GM23338 (cell line): ENCODE results near the gene RASEF. TPM values are rescaled to one million over a fixed set of nuclear protein-coding genes. Genes with fewer than 3 reads are reported as not detected.

ENCODE experiments used
- ATAC-seq: fragments of 200-7000 bp; cut with Tn5 transposase; 3 replicates; pipeline ENCODE4 v1.9.1; 2020
- DNase-seq: peaks from one replicate; pipeline ENCODE4 v3.0.0-alpha.2; 2015; ENCODE audit warnings: low spot score
- H2AFZ ChIP-seq: fragments of 200-600 bp; sonication (generic); 2 replicates; pipeline ENCODE4 v1.8.0; 2016; ENCODE audit warnings: antibody characterized with exemption, mild to moderate bottlenecking, moderate library complexity
- H3F3A ChIP-seq: fragments of 200-600 bp; sonication (generic); replicated peaks from 2 replicates; pipeline ENCODE4 v1.8.0; 2017; ENCODE audit warnings: antibody characterized with exemption, mixed run types, low read depth
- H3K27ac ChIP-seq: fragments of 200-600 bp; sonication (generic); 2 replicates; pipeline ENCODE4 v1.6.1; 2016; ENCODE audit warnings: low read depth
- H3K27me3 ChIP-seq: fragments of 200-600 bp; sonication (generic); 2 replicates; pipeline ENCODE4 v1.8.0; 2016; ENCODE audit warnings: mild to moderate bottlenecking, mixed run types, moderate library complexity; ENCODE audit not compliant: insufficient read depth
- H3K36me3 ChIP-seq: fragments of 200-600 bp; sonication (generic); 2 replicates; pipeline ENCODE4 v1.8.0; 2016; ENCODE audit warnings: mild to moderate bottlenecking; ENCODE audit not compliant: insufficient read depth
- H3K4me1 ChIP-seq: fragments of 200-600 bp; sonication (generic); 2 replicates; pipeline ENCODE4 v1.8.0; 2016; ENCODE audit warnings: mild to moderate bottlenecking, moderate library complexity; ENCODE audit not compliant: insufficient read depth
- H3K4me2 ChIP-seq: fragments of 200-600 bp; sonication (generic); 2 replicates; pipeline ENCODE4 v1.7.1; 2017; ENCODE audit warnings: mixed run types
- H3K4me3 ChIP-seq: fragments of 200-600 bp; sonication (generic); 2 replicates; pipeline ENCODE4 v1.6.1; 2016; ENCODE audit warnings: mixed run types
- H3K79me2 ChIP-seq: fragments of 200-600 bp; sonication (generic); replicated peaks from 2 replicates; pipeline ENCODE4 v1.8.0; 2017; ENCODE audit warnings: mild to moderate bottlenecking; ENCODE audit not compliant: insufficient read depth
- H3K9me2 ChIP-seq: fragments of 200-600 bp; sonication (generic); 2 replicates; pipeline ENCODE4 v1.8.0; 2017; ENCODE audit not compliant: insufficient read depth
- H4K20me1 ChIP-seq: fragments of 200-600 bp; sonication (generic); replicated peaks from 2 replicates; pipeline ENCODE4 v1.8.0; 2017; ENCODE audit warnings: mild to moderate bottlenecking; ENCODE audit not compliant: insufficient read depth
- H3K27ac Mint-ChIP-seq: 2 replicates; pipeline ENCODE4 v1.8.0; 2020; ENCODE audit warnings: inconsistent platforms, mild to moderate bottlenecking, moderate library complexity, mixed read lengths
- H3K27me3 Mint-ChIP-seq: 3 replicates; pipeline ENCODE4 v1.8.0; 2022; ENCODE audit warnings: low read depth, mild to moderate bottlenecking, moderate library complexity, mixed read lengths, inconsistent platforms; ENCODE audit not compliant: insufficient read depth, poor library complexity
- H3K36me3 Mint-ChIP-seq: 3 replicates; pipeline ENCODE4 v1.8.0; 2021; ENCODE audit warnings: low read depth, mild to moderate bottlenecking, inconsistent platforms, moderate library complexity, mixed read lengths
- H3K4me1 Mint-ChIP-seq: 3 replicates; pipeline ENCODE4 v1.8.0; 2020; ENCODE audit warnings: mild to moderate bottlenecking, inconsistent platforms, mixed read lengths
- H3K4me3 Mint-ChIP-seq: 3 replicates; pipeline ENCODE4 v1.8.0; 2021; ENCODE audit warnings: moderate library complexity, mild to moderate bottlenecking, inconsistent platforms, mixed read lengths
- H3K9me3 Mint-ChIP-seq: 3 replicates; pipeline ENCODE4 v1.8.0; 2020; ENCODE audit warnings: moderate library complexity, mild to moderate bottlenecking, inconsistent platforms, mixed read lengths
- CREB1 ChIP-seq: fragments of 250-450 bp; sonication (Bioruptor Pico); IDR thresholded peaks from 2 replicates; pipeline ENCODE4 v1.5.0; 2020; ENCODE audit warnings: low read depth, mild to moderate bottlenecking, moderate library complexity
- EZH2 ChIP-seq: fragments of 200-600 bp; sonication (generic); IDR thresholded peaks from one replicate; pipeline ENCODE4 v1.8.0; 2017; ENCODE audit warnings: antibody characterized with exemption, mild to moderate bottlenecking, low read depth; ENCODE audit not compliant: unreplicated experiment
- EZH2phosphoT487 ChIP-seq: fragments of 200-600 bp; sonication (generic); IDR thresholded peaks from one replicate; pipeline ENCODE4 v1.8.1; 2018; ENCODE audit warnings: antibody characterized with exemption; ENCODE audit not compliant: unreplicated experiment
- JUNB ChIP-seq: IDR thresholded peaks from one replicate; pipeline ENCODE4 v1.6.1; 2016; ENCODE audit warnings: antibody characterized with exemption; ENCODE audit not compliant: unreplicated experiment
- NANOG ChIP-seq: IDR thresholded peaks from 2 replicates; pipeline ENCODE4 v1.6.1; 2016; ENCODE audit warnings: antibody characterized with exemption, borderline replicate concordance
- POLR2AphosphoS5 ChIP-seq: IDR thresholded peaks from 2 replicates; pipeline ENCODE4 v1.6.1; 2016; ENCODE audit warnings: antibody characterized with exemption, low read depth
- REST ChIP-seq: IDR thresholded peaks from one replicate; pipeline ENCODE4 v1.6.1; 2018; ENCODE audit warnings: antibody characterized with exemption; ENCODE audit not compliant: unreplicated experiment
- STAT1 ChIP-seq: IDR thresholded peaks from one replicate; pipeline ENCODE4 v1.6.1; 2016; ENCODE audit warnings: antibody characterized with exemption; ENCODE audit not compliant: unreplicated experiment
- ZNF114 ChIP-seq: fragments of 250-450 bp; sonication (Bioruptor Pico); IDR thresholded peaks from 2 replicates; pipeline ENCODE4 v1.5.0; 2020; ENCODE audit warnings: mild to moderate bottlenecking, moderate library complexity
- ZNF331 ChIP-seq: fragments of 250-450 bp; sonication (Bioruptor Pico); IDR thresholded peaks from 2 replicates; pipeline ENCODE4 v1.5.0; 2020; ENCODE audit warnings: low read depth, mild to moderate bottlenecking, moderate library complexity
- ZNF462 ChIP-seq: fragments of 250-450 bp; sonication (Bioruptor Pico); IDR thresholded peaks from 2 replicates; pipeline ENCODE4 v1.5.0; 2020; ENCODE audit warnings: mild to moderate bottlenecking, moderate library complexity
- polyA plus RNA-seq: library from polyadenylated mRNA; unstranded; fragments of >200 nt; fragmentation: Nextera tagmentation; extraction: Ambion mirVana; gene quantifications from 2 replicates; pipeline ENCODE4 v1.2.1, GENCODE V29; 2016
- total RNA-seq: library from RNA; depleted of rRNA; stranded (reverse); fragments of >200 nt; shearing (Covaris generic); gene quantifications from 2 replicates; pipeline ENCODE4 v1.2.3, GENCODE V29; 2014
- TF ChIP-seq, protein P1 (sequence below): IDR thresholded peaks from 2 replicates; pipeline ENCODE4 v1.6.1; 2016; ENCODE audit warnings: antibody characterized with exemption
- TF ChIP-seq, protein P2 (sequence below), 2 experiments: fragments of 200-600 bp in 1 of 2; sonication (generic) in 1 of 2; conservative IDR thresholded peaks; 2 replicates each; pipeline versions ENCODE4 v1.5.1 to v1.6.1; 2016 to 2017; ENCODE audit warnings: antibody characterized with exemption in 2 of 2, low read depth in 2 of 2, mild to moderate bottlenecking in 2 of 2, moderate library complexity in 1 of 2

RASEF gene
- total and polyA plus RNA-seq, 2 experiments from 2014 or later: 3.6 to 10.4 TPM

- TF ChIP-seq JUNB: no peak
- TF ChIP-seq, protein P1, sequence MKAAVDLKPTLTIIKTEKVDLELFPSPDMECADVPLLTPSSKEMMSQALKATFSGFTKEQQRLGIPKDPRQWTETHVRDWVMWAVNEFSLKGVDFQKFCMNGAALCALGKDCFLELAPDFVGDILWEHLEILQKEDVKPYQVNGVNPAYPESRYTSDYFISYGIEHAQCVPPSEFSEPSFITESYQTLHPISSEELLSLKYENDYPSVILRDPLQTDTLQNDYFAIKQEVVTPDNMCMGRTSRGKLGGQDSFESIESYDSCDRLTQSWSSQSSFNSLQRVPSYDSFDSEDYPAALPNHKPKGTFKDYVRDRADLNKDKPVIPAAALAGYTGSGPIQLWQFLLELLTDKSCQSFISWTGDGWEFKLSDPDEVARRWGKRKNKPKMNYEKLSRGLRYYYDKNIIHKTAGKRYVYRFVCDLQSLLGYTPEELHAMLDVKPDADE: no peak
- no peak for TF ChIP-seq NANOG
- TF ChIP-seq ZNF462 (CRISPR knock-in tag): no peak
- TF ChIP-seq, protein P2, sequence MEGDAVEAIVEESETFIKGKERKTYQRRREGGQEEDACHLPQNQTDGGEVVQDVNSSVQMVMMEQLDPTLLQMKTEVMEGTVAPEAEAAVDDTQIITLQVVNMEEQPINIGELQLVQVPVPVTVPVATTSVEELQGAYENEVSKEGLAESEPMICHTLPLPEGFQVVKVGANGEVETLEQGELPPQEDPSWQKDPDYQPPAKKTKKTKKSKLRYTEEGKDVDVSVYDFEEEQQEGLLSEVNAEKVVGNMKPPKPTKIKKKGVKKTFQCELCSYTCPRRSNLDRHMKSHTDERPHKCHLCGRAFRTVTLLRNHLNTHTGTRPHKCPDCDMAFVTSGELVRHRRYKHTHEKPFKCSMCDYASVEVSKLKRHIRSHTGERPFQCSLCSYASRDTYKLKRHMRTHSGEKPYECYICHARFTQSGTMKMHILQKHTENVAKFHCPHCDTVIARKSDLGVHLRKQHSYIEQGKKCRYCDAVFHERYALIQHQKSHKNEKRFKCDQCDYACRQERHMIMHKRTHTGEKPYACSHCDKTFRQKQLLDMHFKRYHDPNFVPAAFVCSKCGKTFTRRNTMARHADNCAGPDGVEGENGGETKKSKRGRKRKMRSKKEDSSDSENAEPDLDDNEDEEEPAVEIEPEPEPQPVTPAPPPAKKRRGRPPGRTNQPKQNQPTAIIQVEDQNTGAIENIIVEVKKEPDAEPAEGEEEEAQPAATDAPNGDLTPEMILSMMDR (conservative IDR thresholded peaks at IDR 0.05; ENCODE audit: low read depth in 2 of 2): no peak
- no peak for TF ChIP-seq CREB1 (CRISPR knock-in tag)
- TF ChIP-seq REST: no peak
- no peak for TF ChIP-seq EZH2
- no peak for TF ChIP-seq POLR2AphosphoS5
- no peak for TF ChIP-seq ZNF114 (CRISPR knock-in tag)
- TF ChIP-seq ZNF331 (CRISPR knock-in tag): no peak
- TF ChIP-seq STAT1: no peak
- TF ChIP-seq EZH2phosphoT487: no peak
- Histone ChIP-seq H4K20me1 (no peaks in the 10 kb centered on the region), H2AFZ (no peak overlapping the region), H3K27ac (no peak overlapping the region), H3K27me3 (no peaks in the 10 kb centered on the region), H3K4me1 (no peaks in the 10 kb centered on the region), H3K36me3 (no peaks in the 10 kb centered on the region), H3K9me2 (peaks cover 3% of the 10 kb centered on the region; the same call in 1 of the 2 replicates), H3K4me3 (no peak overlapping the region), H3K79me2 (no peaks in the 10 kb centered on the region), H3F3A (no peaks in the 10 kb centered on the region), H3K4me2 (no peak overlapping the region)
- H3K27me3 Mint-ChIP-seq: no peaks in the 10 kb centered on the region
- peaks cover under 1% of the 10 kb centered on the region; the same call in 2 of the 3 replicates for H3K9me3 Mint-ChIP-seq
- peaks cover 13% of the 10 kb centered on the region; the same call in 2 of the 3 replicates for H3K4me1 Mint-ChIP-seq
- ATAC-seq: no peak
- H3K4me3 Mint-ChIP-seq: no peak overlapping the region
- no peak for DNase-seq
- no peaks in the 10 kb centered on the region; the same call in 2 of the 3 replicates for H3K36me3 Mint-ChIP-seq
- no peak overlapping the region for H3K27ac Mint-ChIP-seq
Measured at GRCh38 chr9:83034026-83034425, 28.9 kb downstream of the RASEF start.
